GM18907 (cell line): ENCODE measurements around the gene FAM163B.

ENCODE experiments used
- ATAC-seq: cut with Tn5 transposase; IDR thresholded peaks from one replicate; pipeline ENCODE4 v1.9.1; 2021; ENCODE audit warnings: mild to moderate bottlenecking, moderate library complexity; ENCODE audit not compliant: unreplicated experiment

The FAM163B gene

DNA sequence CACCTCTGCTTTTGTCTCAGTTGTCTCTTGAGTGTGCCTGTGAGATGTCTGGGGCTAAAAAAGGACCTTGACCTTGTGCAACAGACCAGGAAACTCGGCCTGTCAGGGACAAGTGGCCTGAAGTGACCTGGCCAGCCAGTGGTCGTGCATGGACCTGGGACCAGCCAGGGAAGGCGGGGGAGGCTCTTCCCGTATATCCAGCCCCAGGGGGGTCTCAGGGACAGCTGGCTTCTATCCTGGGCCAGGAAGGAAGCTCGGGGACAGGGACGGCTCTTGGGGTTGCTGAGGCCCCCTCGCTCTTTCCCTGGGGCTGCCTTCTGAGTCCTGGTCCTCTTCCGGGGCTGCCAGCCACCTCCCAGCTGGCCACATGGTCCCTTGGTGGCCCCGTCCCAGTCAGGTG, 77.9 kb downstream of the FAM163B start:
- no peak for ATAC-seq

DNA sequence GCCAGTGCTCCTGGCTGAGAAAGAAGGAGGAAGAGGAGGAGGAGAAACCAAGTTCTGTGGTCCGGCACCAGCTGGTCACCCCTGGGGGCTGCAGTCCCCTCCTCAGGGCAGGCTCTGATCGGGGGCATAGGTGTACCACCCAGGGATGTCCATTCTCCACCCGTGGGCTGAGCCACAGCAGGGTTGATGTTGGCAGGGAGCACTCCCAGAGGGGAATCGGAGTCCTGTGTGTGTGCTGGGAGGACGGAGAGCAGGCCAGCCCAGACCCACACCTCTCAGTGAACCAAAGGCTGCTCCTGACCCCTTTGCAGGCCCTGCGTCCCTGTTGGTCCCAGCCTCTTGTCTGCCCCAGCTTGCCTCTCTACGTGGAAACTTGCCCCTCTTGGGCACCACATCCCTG, 79.3 kb downstream of the FAM163B start:
- no peak for ATAC-seq

DNA sequence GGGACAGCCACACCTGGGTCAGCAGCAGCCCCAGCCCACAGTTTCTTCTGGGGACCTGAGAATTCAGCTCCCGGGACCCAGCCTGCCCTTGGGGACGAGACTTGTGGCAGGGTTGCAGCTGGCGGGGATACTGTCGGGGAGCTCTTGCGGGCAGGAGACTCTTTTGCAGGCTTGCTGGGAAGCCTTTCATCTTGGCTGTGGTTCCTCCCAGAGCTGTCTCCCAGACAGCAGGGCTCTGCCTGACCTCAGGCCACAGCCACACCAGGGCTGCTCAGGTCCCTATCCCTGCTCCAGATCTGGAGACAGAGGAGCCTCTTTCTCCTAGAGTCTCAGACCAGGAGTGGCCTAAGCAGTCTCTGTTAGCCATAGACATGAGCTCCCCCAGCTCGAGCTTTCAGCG, 79.7 kb downstream of the FAM163B start:
- no peak for ATAC-seq

DNA sequence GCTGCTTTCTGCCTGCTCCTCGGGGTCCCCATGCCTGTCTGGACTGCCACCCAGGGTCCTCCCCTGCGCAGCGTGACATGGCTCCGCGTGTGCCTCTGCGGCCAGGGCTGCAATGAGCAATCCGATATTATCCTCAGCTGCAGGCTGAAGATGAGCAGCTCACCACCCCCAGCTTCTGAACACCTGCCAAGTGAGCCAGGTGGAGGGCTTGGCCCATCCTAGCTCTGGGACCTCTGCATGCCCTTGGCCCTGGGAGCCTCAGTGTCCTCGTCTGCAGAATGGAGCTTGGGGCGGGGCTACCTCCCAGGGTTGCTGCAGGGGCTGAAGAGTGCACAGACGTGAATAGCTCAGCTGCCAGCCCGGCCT, 80.3 kb downstream of the FAM163B start:
- ATAC-seq = no peak

DNA sequence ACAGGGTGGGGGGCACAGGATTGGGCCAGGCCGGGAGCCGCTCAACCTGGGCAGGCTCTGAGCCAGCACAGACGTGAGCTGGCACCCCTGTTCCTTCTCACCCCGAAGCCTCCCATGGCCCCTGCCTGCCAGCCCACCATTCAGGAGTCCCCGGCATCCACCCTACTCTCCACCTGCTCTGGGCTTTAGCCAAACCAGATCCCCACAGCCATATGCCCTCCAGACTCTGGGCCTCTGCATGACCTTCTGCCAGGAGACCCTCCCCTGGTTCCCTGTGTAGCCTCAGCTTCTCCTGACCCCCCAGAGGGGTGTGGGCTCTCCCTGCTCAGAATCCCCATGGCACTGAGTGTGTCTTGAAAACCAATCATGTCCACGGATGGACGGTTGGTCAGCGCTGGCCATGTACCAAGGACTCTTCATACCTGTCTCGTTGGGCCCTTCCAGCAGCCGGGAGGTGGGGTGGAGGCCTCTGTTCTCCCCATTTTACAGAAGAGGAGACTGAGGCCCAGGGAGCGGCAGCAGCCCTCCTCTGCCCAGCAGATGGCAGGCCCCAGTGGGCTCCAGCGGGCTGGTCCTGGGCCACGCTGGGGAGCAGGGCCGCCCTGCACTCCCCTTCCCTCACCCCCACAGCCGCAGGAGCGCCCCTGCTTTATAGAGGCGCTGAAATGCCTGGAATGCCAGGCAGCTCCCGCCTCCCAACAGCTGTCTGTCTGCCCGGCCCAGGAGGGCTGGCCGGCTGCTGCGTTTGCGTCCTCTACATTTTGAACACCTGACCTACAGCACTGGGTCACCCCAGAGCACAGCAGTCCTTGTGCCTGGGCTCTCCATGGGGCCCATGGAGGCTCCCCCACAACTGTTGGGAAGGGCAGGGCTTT, 81.0 kb downstream of the FAM163B start:
- ATAC-seq = no peak

DNA sequence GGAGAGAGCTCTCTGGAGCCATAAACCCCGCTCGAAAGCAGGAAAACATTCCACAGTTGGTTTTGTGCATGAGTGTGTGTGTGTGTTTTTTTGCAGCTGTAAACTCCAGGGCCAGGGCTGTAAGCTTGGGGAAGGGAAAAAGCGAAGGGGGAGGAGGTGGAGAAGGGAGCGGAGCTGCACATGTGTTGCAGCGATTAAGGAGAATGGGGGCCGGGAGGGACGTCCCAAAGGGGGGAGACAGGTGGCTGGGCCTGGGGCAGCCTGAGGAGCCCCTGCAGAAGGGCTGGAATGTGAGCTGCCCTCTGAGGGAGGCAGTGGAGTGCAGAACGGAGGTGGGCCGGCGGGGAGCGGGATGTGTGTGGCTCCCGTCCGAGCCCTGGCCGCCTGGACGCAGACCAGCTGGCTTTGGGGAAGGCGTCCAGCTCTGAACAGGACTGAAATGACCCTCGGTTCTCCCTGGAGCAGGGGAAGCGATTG, 81.7 kb downstream of the FAM163B start:
- no peak for ATAC-seq
